Measurements from ENCODE around the gene ERMAP.

The ERMAP gene

DNA sequence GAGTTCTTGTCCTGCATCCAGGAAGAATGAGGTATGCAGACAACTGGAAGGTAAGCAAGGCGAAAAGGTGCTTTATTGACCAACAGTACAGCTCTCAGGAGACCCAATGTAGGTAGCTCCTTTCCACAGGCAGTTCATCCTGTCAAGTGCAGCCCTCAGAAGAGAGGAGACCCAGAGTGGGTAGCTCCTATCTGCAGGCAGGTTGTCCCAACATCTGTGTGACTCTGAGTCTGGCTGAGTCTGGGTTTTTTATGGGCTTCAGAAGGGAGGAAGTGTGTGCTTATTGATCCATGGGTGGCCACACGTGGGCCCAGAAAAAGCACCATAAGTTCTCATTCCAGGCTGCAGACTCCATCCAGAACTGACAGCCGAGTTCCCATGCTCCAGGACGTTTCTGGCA is 63.5 kb downstream of the ERMAP start:
- no peak for DNase-seq

DNA sequence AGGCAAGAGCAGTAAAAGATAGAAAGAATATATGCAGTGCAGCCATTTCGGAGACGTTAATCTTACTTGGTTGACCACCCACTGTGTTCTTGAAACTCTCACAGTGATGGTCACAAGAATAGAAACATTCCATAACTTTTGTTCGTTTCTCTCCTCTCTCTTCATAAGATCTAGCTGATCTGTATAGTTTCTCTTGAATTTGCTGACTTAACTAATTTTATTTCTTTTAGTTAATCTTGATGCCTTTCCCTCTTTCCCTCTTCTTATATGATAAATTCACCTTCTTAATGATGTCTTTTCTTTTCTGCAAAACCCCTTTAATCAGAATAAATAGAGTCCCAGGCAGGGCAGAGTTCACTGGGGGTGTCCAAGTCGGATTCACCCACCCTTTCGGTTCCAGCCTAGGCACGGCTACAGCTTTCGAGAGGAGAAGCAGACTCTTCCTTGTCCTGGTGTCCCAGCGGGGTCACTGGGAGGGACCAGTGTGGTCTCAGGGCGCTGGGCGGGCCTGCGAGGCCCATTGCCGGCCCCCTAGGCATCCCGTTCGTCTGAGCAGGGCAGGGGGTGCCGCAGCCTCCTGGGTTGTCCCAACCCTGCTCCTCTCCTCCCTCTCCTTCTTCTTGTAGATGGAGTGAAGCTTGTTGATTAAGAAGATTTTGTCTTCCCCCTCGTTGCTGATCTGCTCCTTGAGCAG is 69.3 kb downstream of the ERMAP start:
- DNase-seq, result no peak

DNA sequence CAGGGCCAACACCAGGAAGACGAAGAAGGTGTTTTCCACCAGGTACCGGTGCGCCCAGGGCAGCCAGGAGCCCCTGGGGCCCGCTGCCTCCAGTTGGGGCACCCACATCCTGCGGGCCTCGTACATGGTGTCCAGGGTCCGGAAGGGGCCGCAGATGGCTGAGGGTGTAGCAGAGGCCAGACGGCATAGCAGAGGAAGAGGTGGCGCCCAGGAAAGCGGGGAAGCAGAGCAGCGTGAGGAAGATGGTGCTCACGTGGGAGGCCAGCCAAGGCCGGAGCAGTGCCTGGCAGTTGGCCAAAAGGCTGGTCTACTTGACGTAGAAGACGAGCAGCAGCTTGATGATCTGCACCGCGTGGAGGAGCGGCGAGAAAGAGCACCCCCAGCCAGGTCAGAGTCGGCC is 69.9 kb downstream of the ERMAP start:
- DNase-seq, result no peak

DNA sequence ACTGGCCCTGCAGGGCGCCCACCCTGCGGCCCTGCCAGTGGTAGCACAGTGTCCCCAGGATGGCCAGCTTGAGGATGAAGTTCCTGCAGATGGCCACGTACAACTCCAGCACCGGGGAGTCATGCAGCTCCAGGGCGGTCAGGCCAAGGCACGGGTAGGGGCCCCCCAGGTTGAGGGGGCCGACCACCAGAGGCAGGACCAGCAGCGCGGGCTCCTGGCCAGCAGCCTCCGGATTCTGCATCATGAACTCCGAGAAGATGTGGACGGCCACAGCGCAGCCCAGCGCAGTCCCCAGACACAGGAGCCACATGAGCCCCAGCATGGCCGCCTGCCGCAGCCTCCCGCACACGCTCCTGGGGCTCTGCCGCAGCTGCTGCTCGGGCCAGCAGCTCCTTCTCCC is 70.4 kb downstream of the ERMAP start:
- DNase-seq, result no peak

DNA sequence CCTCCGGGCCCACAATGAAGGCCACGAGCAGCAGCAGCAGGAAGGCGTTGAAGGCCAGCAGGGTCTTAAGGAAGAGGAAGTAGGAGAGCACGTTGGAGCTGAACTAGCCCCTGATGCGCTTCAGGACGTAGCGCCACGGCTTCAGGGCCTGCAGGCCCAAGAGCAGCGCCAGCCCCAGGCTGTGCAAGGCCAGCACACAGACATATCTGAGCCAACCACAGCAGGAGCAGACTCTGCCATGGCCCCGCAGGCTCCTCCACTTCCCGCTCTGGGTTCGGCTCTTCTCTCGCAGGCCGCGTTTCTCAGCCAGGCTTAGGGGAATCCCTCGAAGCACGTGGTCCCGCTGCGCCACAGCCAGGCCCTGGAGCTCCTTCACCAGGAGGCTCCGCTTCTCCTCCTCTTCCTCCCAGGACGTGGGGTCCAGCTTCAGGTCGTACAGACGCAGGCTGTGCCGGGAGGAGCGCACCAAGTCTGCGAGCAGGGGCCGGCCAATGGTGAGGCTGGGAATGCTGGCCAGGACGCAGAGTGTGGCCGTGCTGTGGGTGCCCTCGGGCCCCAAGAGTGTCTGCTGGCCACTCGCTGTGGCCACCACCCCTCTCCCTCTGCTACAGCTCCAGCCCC is 71.2 kb downstream of the ERMAP start:
- DNase-seq, result no peak

DNA sequence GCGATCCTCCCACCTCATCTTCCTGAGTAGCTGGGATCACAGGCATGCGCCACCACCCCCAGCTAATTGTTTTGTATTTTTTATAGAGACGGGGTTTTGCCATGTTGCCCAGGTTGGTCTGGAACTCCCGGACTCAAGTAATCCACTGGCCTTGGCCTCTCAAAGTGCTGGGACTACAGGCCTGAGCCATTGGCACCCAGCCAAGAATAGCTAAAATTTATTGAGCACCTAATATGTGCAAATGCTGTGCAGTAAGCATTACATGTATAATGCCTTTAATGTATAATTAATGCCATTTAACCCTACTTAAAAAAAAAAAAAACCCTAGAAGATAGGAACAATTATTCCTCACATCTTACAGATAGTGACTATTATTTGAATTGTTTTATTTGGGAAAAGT is 72.3 kb downstream of the ERMAP start:
- DNase-seq, result no peak

DNA sequence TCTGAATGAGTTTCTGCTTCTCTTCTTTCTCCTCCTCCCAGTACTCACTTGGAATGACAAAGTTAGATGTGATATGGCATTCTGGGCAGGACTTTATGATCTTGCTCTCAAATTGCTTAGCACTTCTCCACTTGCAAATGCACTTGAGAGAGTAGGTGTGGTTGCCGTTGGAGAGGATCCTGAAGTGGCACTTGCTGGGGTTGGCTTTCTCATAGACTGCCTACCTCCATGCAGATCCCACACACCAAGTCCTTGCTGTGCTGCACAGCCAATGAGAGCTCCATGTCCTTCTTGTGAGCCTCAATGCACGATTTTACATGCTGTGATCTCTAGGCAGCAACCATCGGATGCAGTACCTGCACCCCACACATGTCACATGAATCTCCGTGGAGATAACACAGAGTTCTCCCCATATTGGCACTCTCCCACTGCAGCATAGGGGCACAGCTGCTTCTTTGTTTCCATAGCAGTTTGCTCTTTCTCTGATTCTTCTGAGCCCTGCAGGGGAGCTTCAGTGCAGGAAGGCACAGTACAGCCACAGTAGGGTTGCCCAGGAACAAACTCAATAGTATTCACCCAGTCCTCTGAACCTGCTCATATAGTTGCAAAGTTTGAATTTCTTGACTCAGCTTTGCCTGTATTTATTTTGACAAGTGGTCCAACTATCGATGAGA is 74.7 kb downstream of the ERMAP start:
- DNase-seq, result no peak

All from stimulated activated CD4-positive, alpha-beta T cell treated with anti-CD3 and anti-CD28 coated beads, Interleukin-1b, Interleukin-23, amount 100 ng/mL, for 48 hours (primary cell).